ENCODE data around the gene WNT8B. TPM values are rescaled to one million over a fixed set of nuclear protein-coding genes. Genes with fewer than 3 reads are reported as not detected.

Gene WNT8B
- total and polyA plus RNA-seq, 10 of the 15 experiments (the other 5 are each of a cell fraction or from before 2014, with no cell fraction given): not detected

- WGBS (ENCODE audit: insufficient coverage, insufficient replicate concordance, low lambda C conversion rate, missing lambda C conversion rate): 97% methylated on average over 5 of the region's 5 CpGs
- Histone ChIP-seq H3K9me3 (replicated peaks; ENCODE audit: control insufficient read depth, insufficient read depth, low read length) (no peaks in the 10 kb centered on the region), H4K20me1 (ENCODE audit: control insufficient read depth, insufficient read depth) (0 out of 2 replicates have a peak, but pooled peaks cover 3% of the 10 kb centered on the region), H3K27ac (ENCODE audit: control insufficient read depth, insufficient read depth) (no peak overlapping the region), H3K36me3 (ENCODE audit: control insufficient read depth in 2 of 2, insufficient read depth in 2 of 2, low read length in 1 of 2) (peaks cover 0 to 11% of the 10 kb centered on the region in 2 experiments), H3K9ac (ENCODE audit: control insufficient read depth, insufficient read depth, low read length) (no peak overlapping the region), H2AFZ (ENCODE audit: control insufficient read depth, low read depth, low read length) (no peak overlapping the region), H3K27me3 (replicated peaks in 1 of 2; ENCODE audit: control insufficient read depth in 2 of 2, insufficient read depth in 2 of 2, low read length in 1 of 2) (no peaks in the 10 kb centered on the region), H3K79me2 (ENCODE audit: control insufficient read depth, insufficient read depth, low read length) (no peaks in the 10 kb centered on the region), H3K4me2 (ENCODE audit: control insufficient read depth, insufficient read depth) (no peak overlapping the region), H3K4me3 (no peak overlapping the region), H3K4me1 (ENCODE audit: control insufficient read depth, insufficient read depth, low read length) (peaks cover 8% of the 10 kb centered on the region; the same call in 1 of the 2 replicates)
- intact Hi-C loops (cut with micrococcal nuclease; ENCODE audit: unreplicated experiment): no loop called here
- POLR2A ChIA-PET: interaction anchor here (0.5 kb wide), 2 partner anchors 174 to 518 kb away, joined by 4 to 9 read pairs; no protein-coding TSS in a partner anchor
- DNase-seq (ENCODE audit: low read depth, low spot score) (no peak), FAIRE-seq (no peak), ATAC-seq (no peak)
- RAD21 ChIA-PET (ENCODE audit: unreplicated experiment): interaction anchor here (0.5 to 0.7 kb wide), 2 partner anchors 12 to 72 kb away, joined by 4 read pairs; no protein-coding TSS in a partner anchor
- in situ Hi-C loops (cut with MboI): loop anchor here (5.0 kb wide), 2 partner anchors 69 to 164 kb away; no protein-coding TSS in a partner anchor
- SMC1A ChIA-PET (ENCODE audit: uncharacterized antibody, unreplicated experiment): no interaction called here
- BruUV-seq (replicated peaks): no TSS peak
- TF ChIP-seq SREBF1 (IDR thresholded peaks at IDR 0.05; ENCODE audit: low read length) (no peak), POLR2AphosphoS2 (IDR thresholded peaks at IDR 0.05; ENCODE audit: low read depth, low read length) (no peak), NFIC (IDR thresholded peaks at IDR 0.05; ENCODE audit: low read depth, low read length) (no peak), TAF1 (IDR thresholded peaks at IDR 0.05; ENCODE audit: borderline replicate concordance, low read depth, low read length) (no peak), NFYA (IDR thresholded peaks at IDR 0.05; ENCODE audit: borderline replicate concordance, low read depth, low read length) (no peak), PKNOX1 (IDR thresholded peaks at IDR 0.05) (no peak), JUNB (IDR thresholded peaks at IDR 0.05) (no peak), BCL11A (IDR thresholded peaks at IDR 0.05; ENCODE audit: low read depth, low read length) (no peak)
- CTCF ChIA-PET: interaction anchor here (0.7 to 4.6 kb wide), 6 partner anchors 7 to 77 kb away, joined by 3 to 40 read pairs (median 4); no protein-coding TSS in a partner anchor
Measured at GRCh38 chr10:100506596-100507356, 44.0 kb downstream of the WNT8B start.

Data from GM12878 (cell line).